ENCODE results near the gene BCAR1.

The BCAR1 gene

GRCh38 chr16:75204410-75204758, 47.0 kb downstream of the BCAR1 start:
- H3K4me3 ChIP-seq (ENCODE audit: low read depth, low read length) = no peak overlapping the region
- TF ChIP-seq, protein P1, sequence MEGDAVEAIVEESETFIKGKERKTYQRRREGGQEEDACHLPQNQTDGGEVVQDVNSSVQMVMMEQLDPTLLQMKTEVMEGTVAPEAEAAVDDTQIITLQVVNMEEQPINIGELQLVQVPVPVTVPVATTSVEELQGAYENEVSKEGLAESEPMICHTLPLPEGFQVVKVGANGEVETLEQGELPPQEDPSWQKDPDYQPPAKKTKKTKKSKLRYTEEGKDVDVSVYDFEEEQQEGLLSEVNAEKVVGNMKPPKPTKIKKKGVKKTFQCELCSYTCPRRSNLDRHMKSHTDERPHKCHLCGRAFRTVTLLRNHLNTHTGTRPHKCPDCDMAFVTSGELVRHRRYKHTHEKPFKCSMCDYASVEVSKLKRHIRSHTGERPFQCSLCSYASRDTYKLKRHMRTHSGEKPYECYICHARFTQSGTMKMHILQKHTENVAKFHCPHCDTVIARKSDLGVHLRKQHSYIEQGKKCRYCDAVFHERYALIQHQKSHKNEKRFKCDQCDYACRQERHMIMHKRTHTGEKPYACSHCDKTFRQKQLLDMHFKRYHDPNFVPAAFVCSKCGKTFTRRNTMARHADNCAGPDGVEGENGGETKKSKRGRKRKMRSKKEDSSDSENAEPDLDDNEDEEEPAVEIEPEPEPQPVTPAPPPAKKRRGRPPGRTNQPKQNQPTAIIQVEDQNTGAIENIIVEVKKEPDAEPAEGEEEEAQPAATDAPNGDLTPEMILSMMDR (IDR thresholded peaks at IDR 0.05; ENCODE audit: low read depth, low read length, missing control alignments) = no peak
- no peak for DNase-seq (ENCODE audit: low read depth)
- in situ Hi-C loops (cut with HindIII; ENCODE audit: low sequenced_read_pairs) = no loop called here

- in situ Hi-C loops (cut with HindIII; ENCODE audit: low sequenced_read_pairs) = no loop called here
- TF ChIP-seq, protein P1 (IDR thresholded peaks at IDR 0.05; ENCODE audit: low read depth, low read length, missing control alignments) = no peak
- H3K4me3 ChIP-seq (ENCODE audit: low read depth, low read length) = no peak overlapping the region
- DNase-seq (ENCODE audit: low read depth) = no peak
Measured at GRCh38 chr16:75203667-75204409, 47.6 kb downstream of the BCAR1 start.

GRCh38 chr16:75203096-75203495, 48.3 kb downstream of the BCAR1 start:
- DNase-seq (ENCODE audit: low read depth) = no peak
- in situ Hi-C loops (cut with HindIII; ENCODE audit: low sequenced_read_pairs) = no loop called here
- no peak overlapping the region for H3K4me3 ChIP-seq (ENCODE audit: low read depth, low read length)
- TF ChIP-seq, protein P1 (IDR thresholded peaks at IDR 0.05; ENCODE audit: low read depth, low read length, missing control alignments) = no peak

DNA sequence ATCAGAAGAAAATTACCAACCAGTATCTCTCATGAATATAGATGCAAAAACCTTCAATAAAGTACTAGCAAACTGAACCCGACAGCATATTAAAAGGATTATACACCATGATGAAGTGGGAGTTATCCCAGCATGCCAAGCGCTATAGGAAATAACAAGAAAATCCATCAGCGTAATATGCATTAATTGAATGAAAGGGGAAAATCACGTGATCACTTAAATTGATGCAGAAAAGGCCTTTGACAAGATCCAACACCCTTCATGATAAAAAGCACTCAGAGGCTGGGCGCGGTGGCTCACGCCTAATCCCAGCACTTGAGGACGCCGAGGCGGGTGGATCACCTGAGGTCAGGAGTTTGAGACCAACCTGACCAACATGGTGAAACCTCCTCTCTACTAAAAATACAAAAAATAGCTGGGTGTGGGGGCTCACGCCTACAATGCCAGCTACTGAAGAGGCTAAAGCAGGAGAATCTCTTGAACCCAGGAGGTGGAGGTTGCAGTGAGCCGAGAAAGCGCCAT, 49.3 kb downstream of the BCAR1 start:
- no peak overlapping the region for H3K4me3 ChIP-seq (ENCODE audit: low read depth, low read length)
- no peak for DNase-seq (ENCODE audit: low read depth)
- in situ Hi-C loops (cut with HindIII; ENCODE audit: low sequenced_read_pairs) = no loop called here
- TF ChIP-seq, protein P1 (IDR thresholded peaks at IDR 0.05; ENCODE audit: low read depth, low read length, missing control alignments) = no peak

DNA sequence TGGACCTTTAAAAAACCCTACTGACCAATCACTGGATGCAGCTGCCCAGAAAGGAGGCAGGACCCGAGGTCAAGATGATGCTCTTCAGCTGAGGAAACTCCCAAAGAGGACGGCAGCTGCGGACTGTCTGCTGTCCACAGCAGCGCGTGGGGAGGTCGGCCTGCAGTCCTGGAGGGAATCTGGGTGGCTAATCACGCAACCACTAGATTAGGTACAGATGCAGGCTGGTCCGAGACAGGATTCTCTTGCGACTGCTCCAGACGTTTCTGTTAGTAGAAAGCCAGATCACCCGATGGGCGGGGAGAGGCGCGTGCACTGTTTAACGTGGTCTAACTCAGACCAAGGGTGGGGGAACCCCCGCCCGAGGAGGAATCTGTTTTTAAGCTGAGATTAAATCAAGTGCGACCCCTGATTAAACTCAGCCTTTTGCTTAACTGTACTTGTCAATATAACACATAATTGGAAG, 53.3 kb downstream of the BCAR1 start:
- in situ Hi-C loops (cut with HindIII; ENCODE audit: low sequenced_read_pairs) = loop anchor here (5.0 kb wide), 1 partner anchor 39 kb away; no protein-coding TSS in a partner anchor
- H3K4me3 ChIP-seq (ENCODE audit: low read depth, low read length) = no peak overlapping the region

GRCh38 chr16:75197522-75198134, 53.8 kb downstream of the BCAR1 start:
- in situ Hi-C loops (cut with HindIII; ENCODE audit: low sequenced_read_pairs) = loop anchor here (5.0 kb wide), 1 partner anchor 40 kb away; no protein-coding TSS in a partner anchor
- TF ChIP-seq, protein P1 (IDR thresholded peaks at IDR 0.05; ENCODE audit: low read depth, low read length, missing control alignments) = no peak
- DNase-seq (ENCODE audit: low read depth) = no peak
- H3K4me3 ChIP-seq (ENCODE audit: low read depth, low read length) = no peak overlapping the region

More for the DNA sequence above, 53.3 kb downstream of the BCAR1 start:
- DNase-seq (ENCODE audit: low read depth) = no peak
- TF ChIP-seq, protein P1 (IDR thresholded peaks at IDR 0.05; ENCODE audit: low read depth, low read length, missing control alignments) = no peak
